ENCODE results near the gene WNT5A.

DNA sequence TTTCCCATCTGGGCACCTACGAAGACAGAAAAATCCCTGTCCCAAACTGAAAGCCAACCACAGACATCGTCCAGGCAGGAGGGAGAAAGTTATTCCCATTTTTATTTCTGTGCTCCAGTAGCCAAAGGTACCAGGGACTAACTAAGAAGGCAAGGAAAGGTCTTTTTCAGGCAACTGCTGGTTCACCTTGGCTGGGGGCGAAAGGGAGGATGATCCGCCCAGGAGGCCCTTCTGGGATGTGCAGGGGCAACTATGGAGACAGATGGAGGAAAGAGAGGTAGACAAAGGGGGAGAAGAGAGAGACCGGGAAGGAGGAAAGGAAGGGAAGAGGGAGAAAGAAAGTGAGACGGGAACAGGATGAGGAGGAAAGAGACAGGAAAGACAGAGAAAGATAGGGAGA lies 13.3 kb downstream of the WNT5A start:
- TF ChIP-seq CTCF (IDR thresholded peaks at IDR 0.05): no peak
- no peak for TF ChIP-seq ZFX (IDR thresholded peaks at IDR 0.05; ENCODE audit: borderline replicate concordance)

Data from 22Rv1 (cell line).